GM21825 (cell line): ENCODE data around the gene PIGT.

ENCODE experiments used
- ATAC-seq: cut with Tn5 transposase; IDR thresholded peaks from one replicate; pipeline ENCODE4 v1.9.1; 2021; ENCODE audit warnings: mild to moderate bottlenecking, moderate library complexity; ENCODE audit not compliant: unreplicated experiment

The PIGT gene

GRCh38 chr20:45427236-45428149 is 11.6 kb downstream of the PIGT start:
- no peak for ATAC-seq

- no peak for ATAC-seq
Measured at GRCh38 chr20:45429618-45430017, 13.7 kb downstream of the PIGT start.

- ATAC-seq = peak; percentile 68
Measured at GRCh38 chr20:45432294-45432693, 16.4 kb downstream of the PIGT start.

- ATAC-seq = no peak
Measured at GRCh38 chr20:45433316-45433715, 17.4 kb downstream of the PIGT start.

GRCh38 chr20:45433976-45434375 is 18.0 kb downstream of the PIGT start:
- ATAC-seq = no peak

- ATAC-seq = peak; percentile 83
Measured at GRCh38 chr20:45436732-45437485, 21.0 kb downstream of the PIGT start.

GRCh38 chr20:45440424-45440823 is 24.5 kb downstream of the PIGT start:
- ATAC-seq = no peak

- no peak for ATAC-seq
Measured at GRCh38 chr20:45440891-45441685, 25.1 kb downstream of the PIGT start.

- ATAC-seq = no peak
Measured at GRCh38 chr20:45441746-45442145, 25.8 kb downstream of the PIGT start.

GRCh38 chr20:45444050-45444449 is 28.1 kb downstream of the PIGT start:
- no peak for ATAC-seq

- ATAC-seq = no peak
Measured at GRCh38 chr20:45445805-45446562, 30.0 kb downstream of the PIGT start.

- no peak for ATAC-seq
Measured at GRCh38 chr20:45448270-45448669, 32.3 kb downstream of the PIGT start.

GRCh38 chr20:45449528-45449927 is 33.6 kb downstream of the PIGT start:
- no peak for ATAC-seq

GRCh38 chr20:45450097-45450818 is 34.3 kb downstream of the PIGT start:
- ATAC-seq = no peak

- ATAC-seq = no peak
Measured at GRCh38 chr20:45452238-45452637, 36.3 kb downstream of the PIGT start.

- no peak for ATAC-seq
Measured at GRCh38 chr20:45452772-45453691, 37.1 kb downstream of the PIGT start.

GRCh38 chr20:45456632-45457031 is 40.7 kb downstream of the PIGT start:
- no peak for ATAC-seq

GRCh38 chr20:45459606-45460005 is 43.7 kb downstream of the PIGT start:
- no peak for ATAC-seq

GRCh38 chr20:45461225-45461624 is 45.3 kb downstream of the PIGT start:
- ATAC-seq = no peak
